Loucy (cell line): ENCODE results near the gene ZMYM3.

Experiments used
- EZH2phosphoT487 ChIP-seq: fragments of 200-600 bp; IDR thresholded peaks from 2 replicates; pipeline ENCODE4 v1.6.1; 2018; ENCODE audit warnings: antibody characterized with exemption, mild to moderate bottlenecking, moderate library complexity, borderline replicate concordance
- TF ChIP-seq, protein P1 (sequence below): fragments of 200-600 bp; sonication (generic); conservative IDR thresholded peaks from 2 replicates; pipeline ENCODE4 v1.5.1; 2014; ENCODE audit warnings: mild to moderate bottlenecking, antibody characterized with exemption, low read length

DNA sequence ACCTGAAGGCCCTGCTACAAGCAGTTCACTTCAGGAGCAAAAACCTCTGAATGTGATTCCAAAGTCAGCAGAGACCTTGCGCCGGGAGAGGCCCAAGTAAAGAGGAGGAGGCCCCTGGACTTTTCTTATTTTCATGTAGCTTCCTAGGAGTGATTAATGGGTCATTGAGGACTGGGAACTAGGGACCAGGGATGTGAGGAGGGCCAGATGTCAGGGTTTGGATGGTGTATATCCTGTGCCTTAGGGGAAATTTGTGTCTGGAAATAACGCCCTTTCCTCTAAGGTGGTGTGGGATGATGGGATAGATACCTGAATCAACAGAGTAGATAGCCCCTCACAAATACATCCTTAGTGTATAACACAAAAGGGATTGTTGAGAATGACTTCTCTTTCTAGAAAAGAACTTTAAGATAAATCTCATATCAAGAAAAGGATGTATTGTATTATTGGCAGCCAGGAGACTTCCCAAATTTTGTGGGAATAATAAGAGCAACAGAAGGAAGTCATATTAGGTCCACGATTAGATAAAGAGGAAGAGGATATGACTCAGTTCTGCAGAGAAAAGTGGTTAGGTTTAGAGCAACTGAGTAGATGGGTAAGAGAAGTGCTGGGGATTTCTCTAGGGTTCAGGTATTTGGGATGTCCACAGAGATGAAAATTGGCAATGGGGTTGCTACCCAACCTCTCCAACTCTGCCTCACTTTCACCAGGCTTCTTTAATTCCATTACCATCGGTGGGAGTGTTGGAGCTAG is 48.7 kb upstream of the ZMYM3 start:
- TF ChIP-seq, protein P1, sequence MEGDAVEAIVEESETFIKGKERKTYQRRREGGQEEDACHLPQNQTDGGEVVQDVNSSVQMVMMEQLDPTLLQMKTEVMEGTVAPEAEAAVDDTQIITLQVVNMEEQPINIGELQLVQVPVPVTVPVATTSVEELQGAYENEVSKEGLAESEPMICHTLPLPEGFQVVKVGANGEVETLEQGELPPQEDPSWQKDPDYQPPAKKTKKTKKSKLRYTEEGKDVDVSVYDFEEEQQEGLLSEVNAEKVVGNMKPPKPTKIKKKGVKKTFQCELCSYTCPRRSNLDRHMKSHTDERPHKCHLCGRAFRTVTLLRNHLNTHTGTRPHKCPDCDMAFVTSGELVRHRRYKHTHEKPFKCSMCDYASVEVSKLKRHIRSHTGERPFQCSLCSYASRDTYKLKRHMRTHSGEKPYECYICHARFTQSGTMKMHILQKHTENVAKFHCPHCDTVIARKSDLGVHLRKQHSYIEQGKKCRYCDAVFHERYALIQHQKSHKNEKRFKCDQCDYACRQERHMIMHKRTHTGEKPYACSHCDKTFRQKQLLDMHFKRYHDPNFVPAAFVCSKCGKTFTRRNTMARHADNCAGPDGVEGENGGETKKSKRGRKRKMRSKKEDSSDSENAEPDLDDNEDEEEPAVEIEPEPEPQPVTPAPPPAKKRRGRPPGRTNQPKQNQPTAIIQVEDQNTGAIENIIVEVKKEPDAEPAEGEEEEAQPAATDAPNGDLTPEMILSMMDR, result no peak
- TF ChIP-seq EZH2phosphoT487, result no peak
